ENCODE data around the gene FREM1. TPM values are rescaled to one million over a fixed set of nuclear protein-coding genes. Genes with fewer than 3 reads are reported as not detected.

FREM1 gene
- total RNA-seq, 4 donors from 2014 or later = 0.10 to 3.3 (median 1.00) TPM

GRCh38 chr9:14888272-14888671 is 22.0 kb downstream of the FREM1 start:
- H3K4me3 ChIP-seq = no peak overlapping the region
- H3K4me1 ChIP-seq = no peaks in the 10 kb centered on the region
- intact Hi-C loops (cut with DNase I; ENCODE audit: low total_unique reads) = no loop called here
- in situ Hi-C loops (cut with MboI; ENCODE audit: low sequenced_read_pairs in 4 of 4) = no loop called here
- no peak for TF ChIP-seq POLR2A (IDR thresholded peaks at IDR 0.05)
- TF ChIP-seq, protein P1, sequence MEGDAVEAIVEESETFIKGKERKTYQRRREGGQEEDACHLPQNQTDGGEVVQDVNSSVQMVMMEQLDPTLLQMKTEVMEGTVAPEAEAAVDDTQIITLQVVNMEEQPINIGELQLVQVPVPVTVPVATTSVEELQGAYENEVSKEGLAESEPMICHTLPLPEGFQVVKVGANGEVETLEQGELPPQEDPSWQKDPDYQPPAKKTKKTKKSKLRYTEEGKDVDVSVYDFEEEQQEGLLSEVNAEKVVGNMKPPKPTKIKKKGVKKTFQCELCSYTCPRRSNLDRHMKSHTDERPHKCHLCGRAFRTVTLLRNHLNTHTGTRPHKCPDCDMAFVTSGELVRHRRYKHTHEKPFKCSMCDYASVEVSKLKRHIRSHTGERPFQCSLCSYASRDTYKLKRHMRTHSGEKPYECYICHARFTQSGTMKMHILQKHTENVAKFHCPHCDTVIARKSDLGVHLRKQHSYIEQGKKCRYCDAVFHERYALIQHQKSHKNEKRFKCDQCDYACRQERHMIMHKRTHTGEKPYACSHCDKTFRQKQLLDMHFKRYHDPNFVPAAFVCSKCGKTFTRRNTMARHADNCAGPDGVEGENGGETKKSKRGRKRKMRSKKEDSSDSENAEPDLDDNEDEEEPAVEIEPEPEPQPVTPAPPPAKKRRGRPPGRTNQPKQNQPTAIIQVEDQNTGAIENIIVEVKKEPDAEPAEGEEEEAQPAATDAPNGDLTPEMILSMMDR (IDR thresholded peaks at IDR 0.05 in 4 of 5, conservative IDR thresholded peaks at IDR 0.05 in 1 of 5) = no peak
- no peak overlapping the region for H3K27ac ChIP-seq
- ATAC-seq (no peak), DNase-seq (no peak)
- no peaks in the 10 kb centered on the region for H3K27me3 ChIP-seq
- H3K9me3 ChIP-seq = no peaks in the 10 kb centered on the region
- H3K36me3 ChIP-seq = no peaks in the 10 kb centered on the region

- no peak for ATAC-seq
- DNase-seq = no peak
- TF ChIP-seq, protein P1 (IDR thresholded peaks at IDR 0.05 in 4 of 5, conservative IDR thresholded peaks at IDR 0.05 in 1 of 5) = no peak
- TF ChIP-seq POLR2A (IDR thresholded peaks at IDR 0.05) = no peak
- Histone ChIP-seq H3K27ac (no peak overlapping the region), H3K4me3 (no peak overlapping the region), H3K36me3 (no peaks in the 10 kb centered on the region), H3K27me3 (no peaks in the 10 kb centered on the region), H3K9me3 (no peaks in the 10 kb centered on the region), H3K4me1 (no peaks in the 10 kb centered on the region)
- intact Hi-C loops (cut with DNase I; ENCODE audit: low total_unique reads) (no loop called here), in situ Hi-C loops (cut with MboI; ENCODE audit: low sequenced_read_pairs in 4 of 4) (no loop called here)
Observed at GRCh38 chr9:14887149-14887548, 23.1 kb downstream of the FREM1 start.

DNA sequence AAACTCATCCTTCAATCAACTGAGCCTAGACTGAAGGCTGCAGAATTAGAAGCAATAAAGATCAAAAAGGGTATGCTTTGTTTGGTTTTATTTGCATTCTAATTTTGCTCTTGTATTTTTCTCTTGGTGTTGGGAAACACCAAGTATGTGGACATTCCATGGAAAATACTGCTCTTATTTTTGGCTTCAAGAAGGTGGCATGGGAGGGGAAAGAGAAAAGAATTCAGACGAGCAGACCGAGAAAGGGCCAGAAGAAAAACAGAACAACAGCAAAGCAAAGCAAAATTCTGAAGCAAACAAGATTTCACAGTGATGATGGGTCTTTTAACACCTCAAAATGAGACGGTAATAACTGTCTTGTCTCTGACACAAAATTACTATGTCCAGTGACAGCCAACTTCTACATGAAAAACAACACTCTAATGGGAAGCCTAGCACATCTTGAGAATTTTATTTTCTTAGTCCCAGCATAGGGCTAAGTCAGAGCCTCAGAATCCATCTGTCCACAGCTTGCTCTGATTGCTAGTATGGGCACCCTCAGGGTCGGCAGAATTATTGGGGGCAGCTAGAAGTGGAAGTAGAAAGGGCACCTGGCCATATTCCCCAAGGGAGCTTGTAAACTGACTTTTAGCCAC is 26.8 kb downstream of the FREM1 start:
- ATAC-seq (no peak), DNase-seq (no peak)
- intact Hi-C loops (cut with DNase I; ENCODE audit: low total_unique reads) (no loop called here), in situ Hi-C loops (cut with MboI; ENCODE audit: low sequenced_read_pairs in 4 of 4) (no loop called here)
- peak overlapping the region in 3 of 4 donors; percentile 8 to 70 (median 65) for H3K27ac ChIP-seq
- no peak for TF ChIP-seq POLR2A (IDR thresholded peaks at IDR 0.05)
- TF ChIP-seq, protein P1 (IDR thresholded peaks at IDR 0.05 in 4 of 5, conservative IDR thresholded peaks at IDR 0.05 in 1 of 5) = no peak
- H3K4me3 ChIP-seq = no peak overlapping the region
- no peaks in the 10 kb centered on the region for H3K27me3 ChIP-seq
- H3K9me3 ChIP-seq = no peaks in the 10 kb centered on the region
- no peaks in the 10 kb centered on the region for H3K4me1 ChIP-seq
- H3K36me3 ChIP-seq = no peaks in the 10 kb centered on the region

GRCh38 chr9:14882090-14882489 is 28.1 kb downstream of the FREM1 start:
- Histone ChIP-seq H3K36me3 (no peaks in the 10 kb centered on the region), H3K4me1 (no peaks in the 10 kb centered on the region), H3K9me3 (no peaks in the 10 kb centered on the region), H3K27ac (no peak overlapping the region), H3K27me3 (no peaks in the 10 kb centered on the region), H3K4me3 (no peak overlapping the region)
- in situ Hi-C loops (cut with MboI; ENCODE audit: low sequenced_read_pairs in 4 of 4) (no loop called here), intact Hi-C loops (cut with DNase I; ENCODE audit: low total_unique reads) (no loop called here)
- TF ChIP-seq POLR2A (IDR thresholded peaks at IDR 0.05) = no peak
- TF ChIP-seq, protein P1 (IDR thresholded peaks at IDR 0.05 in 4 of 5, conservative IDR thresholded peaks at IDR 0.05 in 1 of 5) = no peak
- no peak for DNase-seq
- no peak for ATAC-seq

DNA sequence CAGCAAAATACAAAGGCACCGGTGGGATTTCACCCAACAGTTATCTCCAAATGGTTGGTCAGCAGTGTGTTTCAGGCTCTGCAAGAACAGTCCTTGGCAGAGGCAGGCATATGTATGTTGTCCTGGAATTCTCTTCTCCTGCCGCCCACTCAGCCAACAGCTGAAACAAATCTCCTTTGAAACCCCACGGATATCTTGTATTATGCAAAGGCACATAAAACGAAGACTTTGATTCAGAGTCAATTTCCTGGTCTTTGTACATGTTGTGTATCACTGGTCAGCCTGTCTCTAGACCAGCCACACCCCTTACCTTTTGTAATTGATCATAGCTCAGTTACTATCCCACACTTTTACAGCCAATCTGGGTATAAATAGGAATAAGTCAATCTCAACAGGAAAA is 29.2 kb downstream of the FREM1 start:
- Histone ChIP-seq H3K4me3 (no peak overlapping the region), H3K27ac (no peak overlapping the region), H3K9me3 (no peaks in the 10 kb centered on the region), H3K36me3 (no peaks in the 10 kb centered on the region), H3K27me3 (no peaks in the 10 kb centered on the region), H3K4me1 (no peaks in the 10 kb centered on the region)
- ATAC-seq (no peak), DNase-seq (no peak)
- TF ChIP-seq, protein P1 (IDR thresholded peaks at IDR 0.05 in 4 of 5, conservative IDR thresholded peaks at IDR 0.05 in 1 of 5) = no peak
- intact Hi-C loops (cut with DNase I; ENCODE audit: low total_unique reads) = no loop called here
- in situ Hi-C loops (cut with MboI; ENCODE audit: low sequenced_read_pairs in 4 of 4) = no loop called here
